Ramos (cell line): ENCODE data around the gene MESP2.
"Not testable (repeated sequence)": the region's sequence is repeated elsewhere in the genome, so short reads cannot be mapped to it uniquely, and the experiment has no call there.

Source experiments
- in situ Hi-C: fragments of 300-500 bp; cut with MboI; formaldehyde crosslinking; loops from one replicate; pipeline ENCODE4 v1.14.3; 2022; ENCODE audit warnings: low sequenced_read_pairs; ENCODE audit not compliant: unreplicated experiment

MESP2 gene

GRCh38 chr15:89777073-89777751 lies 1.1 kb downstream of the MESP2 start:
- in situ Hi-C loops = no loop called here

GRCh38 chr15:89777782-89778380 lies 1.7 kb downstream of the MESP2 start:
- in situ Hi-C loops = no loop called here

GRCh38 chr15:89778861-89779260 lies 2.7 kb downstream of the MESP2 start:
- in situ Hi-C loops = no loop called here

GRCh38 chr15:89780601-89781000 lies 4.5 kb downstream of the MESP2 start:
- in situ Hi-C loops = no loop called here

GRCh38 chr15:89781055-89781454 lies 4.9 kb downstream of the MESP2 start:
- in situ Hi-C loops = no loop called here

- in situ Hi-C loops = no loop called here
These were observed 5.9 kb downstream of the MESP2 start for GRCh38 chr15:89781891-89782618.

- in situ Hi-C loops = not testable (repeated sequence)
These were observed 6.5 kb downstream of the MESP2 start for GRCh38 chr15:89782619-89782950.

GRCh38 chr15:89783111-89783860 lies 7.2 kb downstream of the MESP2 start:
- in situ Hi-C loops = no loop called here

- in situ Hi-C loops = no loop called here
These were observed 7.9 kb downstream of the MESP2 start for GRCh38 chr15:89783861-89784685.

- in situ Hi-C loops = no loop called here
These were observed 8.5 kb downstream of the MESP2 start for GRCh38 chr15:89784686-89784960.

- in situ Hi-C loops = no loop called here
These were observed 9.1 kb downstream of the MESP2 start for GRCh38 chr15:89785064-89785773.

GRCh38 chr15:89785774-89786140 lies 9.6 kb downstream of the MESP2 start:
- in situ Hi-C loops = no loop called here

GRCh38 chr15:89787944-89788343 lies 11.8 kb downstream of the MESP2 start:
- in situ Hi-C loops = no loop called here

- in situ Hi-C loops = not testable (repeated sequence)
These were observed 12.5 kb downstream of the MESP2 start for GRCh38 chr15:89788585-89788984.

GRCh38 chr15:89790206-89790605 lies 14.1 kb downstream of the MESP2 start:
- in situ Hi-C loops = no loop called here

- in situ Hi-C loops = no loop called here
These were observed 14.5 kb downstream of the MESP2 start for GRCh38 chr15:89790661-89791060.

- in situ Hi-C loops = no loop called here
These were observed 16.1 kb downstream of the MESP2 start for GRCh38 chr15:89792106-89792805.

GRCh38 chr15:89794627-89795241 lies 18.6 kb downstream of the MESP2 start:
- in situ Hi-C loops = no loop called here

GRCh38 chr15:89795996-89796395 lies 19.9 kb downstream of the MESP2 start:
- in situ Hi-C loops = no loop called here
